GF-D8 (cell line): ENCODE results near the gene METRNL.

Source experiments
- DNase-seq: peaks from one replicate; lab custom pipeline; 2025; lab: John Stamatoyannopoulos, UW

The METRNL gene

DNA sequence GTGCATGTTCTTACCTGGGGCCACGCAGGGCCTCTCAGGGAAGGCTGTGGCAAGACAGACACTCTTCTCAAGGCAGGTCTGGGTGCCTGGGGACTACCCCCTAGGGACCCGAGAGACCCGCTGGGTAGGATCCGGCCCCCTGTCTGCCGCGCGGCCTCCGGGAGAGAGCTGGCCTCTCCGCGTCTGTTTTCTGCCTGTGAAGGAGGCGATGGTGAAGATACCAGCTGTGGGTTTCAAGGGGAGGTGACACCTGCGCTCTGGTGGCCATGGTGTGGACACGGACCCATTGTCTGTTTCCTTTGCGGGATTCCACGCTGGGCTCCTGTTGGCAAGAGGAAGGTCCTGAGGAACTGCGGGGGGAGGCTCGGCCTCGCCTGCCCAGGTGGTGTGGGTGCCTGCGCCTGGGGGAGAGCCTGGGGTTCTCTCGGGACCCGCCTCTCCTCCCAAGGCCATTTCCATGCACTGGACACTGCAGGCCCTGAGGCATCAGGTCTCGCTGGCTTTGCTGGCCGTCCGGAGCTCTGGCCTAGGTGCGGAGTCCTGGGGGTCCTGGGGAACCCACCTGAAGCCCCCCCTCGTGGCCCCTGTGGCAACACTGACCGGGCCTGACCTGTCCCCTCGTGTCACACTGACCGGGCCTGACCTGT is 12.2 kb upstream of the METRNL start:
- no peak for DNase-seq

- DNase-seq, result no peak
These were observed 11.6 kb upstream of the METRNL start for GRCh38 chr17:83067718-83068261.

- DNase-seq, result no peak
These were observed 10.5 kb upstream of the METRNL start for GRCh38 chr17:83068641-83069570.

GRCh38 chr17:83069571-83069906 is 9.9 kb upstream of the METRNL start:
- DNase-seq, result no peak

DNA sequence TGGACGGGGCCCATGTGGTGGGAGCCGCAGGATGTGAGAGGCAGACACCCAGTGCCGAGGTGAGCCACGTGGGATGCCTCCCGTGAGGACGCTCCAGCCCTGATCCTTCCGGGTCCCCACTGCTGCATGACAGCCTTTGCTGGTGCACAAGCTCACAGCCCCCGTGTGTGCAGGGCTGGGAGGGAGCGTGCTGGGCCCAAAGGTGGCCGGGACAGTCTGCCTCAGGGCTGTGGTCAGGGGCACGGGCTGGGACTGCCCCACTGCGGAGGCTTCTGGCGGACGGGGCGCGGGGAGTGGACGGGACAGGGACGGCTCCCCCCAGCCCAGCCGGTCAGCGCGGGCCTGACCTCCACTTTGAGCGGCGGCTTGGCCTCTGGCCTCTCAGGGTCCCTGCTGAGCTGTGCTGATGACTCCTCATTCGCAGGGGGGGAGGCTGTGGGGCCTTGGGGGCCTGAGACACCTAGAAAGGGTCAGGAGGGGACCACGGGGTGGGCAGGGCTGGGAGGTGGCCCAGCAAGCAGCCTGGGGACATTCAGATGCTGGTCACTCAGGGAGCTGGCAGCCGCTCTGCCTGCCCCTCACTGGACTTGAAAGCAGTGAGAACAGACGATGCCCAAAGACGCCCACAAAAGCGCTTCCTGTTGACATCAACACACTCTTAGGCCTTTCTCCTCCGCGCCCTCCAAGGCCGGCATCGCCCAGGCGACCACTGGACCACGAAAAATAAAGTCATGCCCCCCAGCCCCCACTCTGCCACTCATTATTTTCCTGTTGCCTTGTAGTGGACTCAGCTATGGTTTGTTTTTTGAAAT is 9.3 kb upstream of the METRNL start:
- no peak for DNase-seq

GRCh38 chr17:83070800-83071341 is 8.5 kb upstream of the METRNL start:
- DNase-seq, result no peak

DNA sequence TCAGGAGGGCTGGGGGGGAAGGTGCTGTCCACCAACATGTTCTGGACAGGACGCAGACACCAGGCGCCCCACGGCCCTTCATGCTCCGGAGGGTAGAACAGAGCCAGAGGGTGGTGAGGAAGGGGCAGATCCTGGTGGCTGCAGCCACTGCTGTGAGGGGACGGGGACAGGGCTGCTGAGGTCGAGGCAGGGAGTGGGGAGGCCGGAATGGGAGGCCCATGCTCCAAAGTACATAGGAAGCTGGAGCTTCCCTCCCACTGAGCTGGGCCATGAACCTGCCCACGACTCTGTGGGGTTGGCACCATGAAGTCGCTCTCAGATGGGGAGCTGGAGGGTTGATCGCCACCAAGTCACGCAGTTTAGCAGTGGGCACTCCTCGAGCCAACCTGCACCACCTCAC is 8.0 kb upstream of the METRNL start:
- no peak for DNase-seq

DNA sequence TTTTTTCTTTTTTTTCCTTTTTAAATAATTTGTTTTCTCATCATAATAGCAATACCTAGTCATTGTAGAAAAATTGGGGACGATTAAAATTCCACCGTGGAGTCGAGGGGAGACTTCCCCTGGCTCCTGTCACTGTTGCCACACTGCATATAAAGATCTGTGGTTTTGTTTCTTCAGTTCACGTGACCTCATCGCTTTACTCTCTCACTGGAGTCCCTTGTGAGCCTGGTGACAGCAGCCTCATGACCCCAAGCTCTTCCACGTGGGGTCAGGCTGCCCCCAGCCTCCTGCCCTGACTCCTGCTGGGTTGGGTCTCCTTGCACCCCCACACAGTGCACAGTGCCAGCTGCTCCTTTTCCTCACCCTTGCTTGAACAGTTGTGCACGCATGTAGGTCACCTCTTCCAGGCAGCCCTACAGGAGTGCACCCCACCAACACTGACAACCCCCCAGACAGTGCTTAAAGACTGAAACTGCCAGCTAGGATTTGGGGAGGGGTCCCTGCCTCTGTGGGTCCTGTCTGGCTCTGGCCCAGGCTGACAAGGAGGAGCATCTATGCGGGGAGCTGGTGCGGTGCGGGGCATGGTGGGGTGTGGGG is 7.3 kb upstream of the METRNL start:
- peak; percentile 59 for DNase-seq

DNA sequence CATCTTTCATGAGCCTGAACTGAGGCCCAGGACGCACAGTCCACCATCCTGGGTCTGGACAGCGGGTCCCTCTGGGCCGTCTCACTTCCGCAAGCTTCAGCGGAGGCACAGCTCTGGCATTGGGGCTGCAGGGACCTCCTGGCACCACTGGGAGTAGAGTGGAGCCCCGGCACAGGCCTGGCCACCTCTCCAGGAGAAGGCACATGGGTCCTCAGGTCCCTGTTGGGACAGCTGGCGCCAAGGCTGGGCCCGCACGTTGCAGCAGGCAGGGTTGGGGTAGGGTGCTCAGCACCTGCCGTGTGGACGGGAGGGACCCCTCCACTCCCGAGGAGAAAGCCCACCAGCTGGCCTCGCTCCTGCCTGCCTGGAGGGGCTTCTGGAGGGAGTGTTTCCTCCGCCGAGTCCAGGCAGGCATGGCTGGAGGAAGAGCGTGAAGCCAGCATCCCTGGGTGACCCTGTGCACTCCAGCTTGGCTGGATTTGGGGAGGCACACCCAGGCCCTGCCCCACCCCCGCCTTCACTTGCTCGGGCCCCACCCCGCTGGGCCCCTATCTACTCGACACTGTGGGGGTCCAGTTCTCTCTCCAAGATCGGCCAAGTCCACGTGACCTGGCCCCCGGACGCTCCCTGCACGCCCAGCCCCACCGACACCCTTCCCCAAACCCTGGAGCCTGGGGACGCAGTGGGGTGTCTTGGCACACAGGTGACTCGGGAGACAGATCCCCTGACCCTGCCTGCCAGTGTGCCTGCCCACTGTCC is 6.6 kb upstream of the METRNL start:
- DNase-seq, result no peak

GRCh38 chr17:83073389-83074063 is 5.9 kb upstream of the METRNL start:
- no peak for DNase-seq

GRCh38 chr17:83074486-83075223 is 4.8 kb upstream of the METRNL start:
- no peak for DNase-seq

GRCh38 chr17:83075270-83075880 is 4.0 kb upstream of the METRNL start:
- no peak for DNase-seq

- no peak for DNase-seq
These were observed 2.5 kb upstream of the METRNL start for GRCh38 chr17:83076938-83077337.

GRCh38 chr17:83077411-83077810 is 2.0 kb upstream of the METRNL start:
- no peak for DNase-seq

GRCh38 chr17:83077939-83078338 is 1.5 kb upstream of the METRNL start:
- no peak for DNase-seq

DNA sequence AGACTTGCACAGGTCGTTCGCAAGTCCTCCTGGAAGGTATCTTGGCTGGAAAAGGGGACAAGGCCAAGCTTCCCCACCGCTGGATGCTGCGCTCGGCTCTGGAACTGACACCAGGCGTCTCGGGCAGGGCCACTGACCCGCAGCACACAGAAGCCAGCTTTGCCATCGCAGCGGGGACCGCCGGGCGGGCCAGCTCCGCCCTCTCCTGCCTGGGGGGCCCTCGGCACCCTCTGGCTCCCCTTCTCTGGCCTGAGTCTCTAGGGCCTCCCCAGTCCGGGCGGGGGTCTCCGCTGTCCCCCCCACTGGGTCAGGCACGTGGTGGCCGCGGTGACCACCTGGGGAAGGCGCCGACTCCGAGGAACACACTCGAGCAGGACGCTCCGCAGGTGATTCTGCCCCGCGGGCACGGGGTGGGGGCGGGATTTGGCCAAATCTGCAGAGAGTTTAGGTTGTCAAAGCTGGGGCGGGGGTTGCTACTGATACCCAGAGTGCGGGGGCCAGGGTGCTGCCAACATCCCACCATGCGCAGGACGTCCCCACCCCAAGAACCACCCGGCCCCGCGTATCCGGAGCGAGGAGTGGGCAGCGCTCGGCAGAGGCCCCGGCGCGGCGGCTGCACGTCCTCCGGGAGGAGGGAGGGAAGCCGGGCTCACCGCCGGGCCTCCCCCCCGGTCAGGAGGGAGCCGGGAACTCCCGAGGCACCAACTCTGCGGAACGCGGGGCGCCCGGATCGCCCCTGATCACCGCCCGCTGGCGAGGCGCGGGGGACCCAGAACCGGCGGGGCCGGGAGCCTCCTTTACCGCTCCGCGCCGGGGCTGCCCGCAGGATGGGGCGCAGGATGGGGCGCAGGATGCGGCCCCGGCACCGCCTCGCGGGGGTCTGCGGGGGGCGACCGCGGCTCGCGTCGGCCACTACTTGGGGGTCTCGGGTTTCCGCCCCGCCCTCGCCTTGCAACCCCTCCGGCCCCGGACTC is 744 bp upstream of the METRNL start:
- no peak for DNase-seq

DNA sequence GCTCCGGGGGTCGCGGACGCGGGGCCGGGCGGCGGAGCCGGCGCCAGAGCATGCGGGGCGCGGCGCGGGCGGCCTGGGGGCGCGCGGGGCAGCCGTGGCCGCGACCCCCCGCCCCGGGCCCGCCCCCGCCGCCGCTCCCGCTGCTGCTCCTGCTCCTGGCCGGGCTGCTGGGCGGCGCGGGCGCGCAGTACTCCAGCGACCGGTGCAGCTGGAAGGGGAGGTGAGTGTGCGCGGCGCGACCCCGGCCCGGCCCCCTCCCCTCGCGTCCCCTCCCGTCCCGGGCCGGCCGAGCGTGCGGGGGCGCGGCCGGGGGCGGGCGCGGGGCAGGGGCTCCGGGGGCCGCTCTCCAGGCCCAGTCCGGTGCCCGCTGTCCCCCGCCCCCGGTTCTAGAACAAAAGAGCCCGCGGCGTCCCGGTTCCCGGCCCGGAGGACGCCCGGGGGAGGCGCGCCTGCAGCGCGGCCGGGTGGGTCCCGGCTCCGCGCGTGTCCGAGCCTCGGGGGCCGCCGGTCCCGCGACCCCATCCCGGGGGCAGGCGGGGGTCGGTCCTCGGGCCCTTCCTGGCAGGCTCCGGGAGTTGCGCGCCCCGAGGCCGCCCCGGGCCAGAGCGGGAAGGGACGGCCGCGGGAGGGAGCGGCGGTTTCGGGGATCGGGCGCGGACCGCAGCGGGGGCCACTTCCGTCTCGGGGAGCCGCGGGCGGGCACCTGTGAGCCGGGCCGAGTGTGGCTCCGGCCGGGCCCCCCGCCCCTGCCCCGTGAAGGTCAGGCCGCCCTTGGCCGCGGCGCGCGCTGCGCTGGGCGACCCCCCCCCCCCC is 563 bp downstream of the METRNL start:
- no peak for DNase-seq
